GM23338 (cell line): ENCODE results near the gene FUT7. TPM values are rescaled to one million over a fixed set of nuclear protein-coding genes. Genes with fewer than 3 reads are reported as not detected.

Source experiments
- ATAC-seq: fragments of 200-7000 bp; cut with Tn5 transposase; 3 replicates; pipeline ENCODE4 v1.9.1; 2020
- DNase-seq: peaks from one replicate; pipeline ENCODE4 v3.0.0-alpha.2; 2015; ENCODE audit warnings: low spot score
- H2AFZ ChIP-seq: fragments of 200-600 bp; sonication (generic); 2 replicates; pipeline ENCODE4 v1.8.0; 2016; ENCODE audit warnings: antibody characterized with exemption, mild to moderate bottlenecking, moderate library complexity
- H3F3A ChIP-seq: fragments of 200-600 bp; sonication (generic); replicated peaks from 2 replicates; pipeline ENCODE4 v1.8.0; 2017; ENCODE audit warnings: antibody characterized with exemption, mixed run types, low read depth
- H3K27ac ChIP-seq: fragments of 200-600 bp; sonication (generic); 2 replicates; pipeline ENCODE4 v1.6.1; 2016; ENCODE audit warnings: low read depth
- H3K27me3 ChIP-seq: fragments of 200-600 bp; sonication (generic); 2 replicates; pipeline ENCODE4 v1.8.0; 2016; ENCODE audit warnings: mild to moderate bottlenecking, mixed run types, moderate library complexity; ENCODE audit not compliant: insufficient read depth
- H3K36me3 ChIP-seq: fragments of 200-600 bp; sonication (generic); 2 replicates; pipeline ENCODE4 v1.8.0; 2016; ENCODE audit warnings: mild to moderate bottlenecking; ENCODE audit not compliant: insufficient read depth
- H3K4me1 ChIP-seq: fragments of 200-600 bp; sonication (generic); 2 replicates; pipeline ENCODE4 v1.8.0; 2016; ENCODE audit warnings: mild to moderate bottlenecking, moderate library complexity; ENCODE audit not compliant: insufficient read depth
- H3K4me2 ChIP-seq: fragments of 200-600 bp; sonication (generic); 2 replicates; pipeline ENCODE4 v1.7.1; 2017; ENCODE audit warnings: mixed run types
- H3K4me3 ChIP-seq: fragments of 200-600 bp; sonication (generic); 2 replicates; pipeline ENCODE4 v1.6.1; 2016; ENCODE audit warnings: mixed run types
- H3K79me2 ChIP-seq: fragments of 200-600 bp; sonication (generic); replicated peaks from 2 replicates; pipeline ENCODE4 v1.8.0; 2017; ENCODE audit warnings: mild to moderate bottlenecking; ENCODE audit not compliant: insufficient read depth
- H3K9me2 ChIP-seq: fragments of 200-600 bp; sonication (generic); 2 replicates; pipeline ENCODE4 v1.8.0; 2017; ENCODE audit not compliant: insufficient read depth
- H4K20me1 ChIP-seq: fragments of 200-600 bp; sonication (generic); replicated peaks from 2 replicates; pipeline ENCODE4 v1.8.0; 2017; ENCODE audit warnings: mild to moderate bottlenecking; ENCODE audit not compliant: insufficient read depth
- H3K27ac Mint-ChIP-seq: 2 replicates; pipeline ENCODE4 v1.8.0; 2020; ENCODE audit warnings: inconsistent platforms, mild to moderate bottlenecking, moderate library complexity, mixed read lengths
- H3K27me3 Mint-ChIP-seq: 3 replicates; pipeline ENCODE4 v1.8.0; 2022; ENCODE audit warnings: low read depth, mild to moderate bottlenecking, moderate library complexity, mixed read lengths, inconsistent platforms; ENCODE audit not compliant: insufficient read depth, poor library complexity
- H3K36me3 Mint-ChIP-seq: 3 replicates; pipeline ENCODE4 v1.8.0; 2021; ENCODE audit warnings: low read depth, mild to moderate bottlenecking, inconsistent platforms, moderate library complexity, mixed read lengths
- H3K4me1 Mint-ChIP-seq: 3 replicates; pipeline ENCODE4 v1.8.0; 2020; ENCODE audit warnings: mild to moderate bottlenecking, inconsistent platforms, mixed read lengths
- H3K4me3 Mint-ChIP-seq: 3 replicates; pipeline ENCODE4 v1.8.0; 2021; ENCODE audit warnings: moderate library complexity, mild to moderate bottlenecking, inconsistent platforms, mixed read lengths
- H3K9me3 Mint-ChIP-seq: 3 replicates; pipeline ENCODE4 v1.8.0; 2020; ENCODE audit warnings: moderate library complexity, mild to moderate bottlenecking, inconsistent platforms, mixed read lengths
- CREB1 ChIP-seq: fragments of 250-450 bp; sonication (Bioruptor Pico); IDR thresholded peaks from 2 replicates; pipeline ENCODE4 v1.5.0; 2020; ENCODE audit warnings: low read depth, mild to moderate bottlenecking, moderate library complexity
- EZH2 ChIP-seq: fragments of 200-600 bp; sonication (generic); IDR thresholded peaks from one replicate; pipeline ENCODE4 v1.8.0; 2017; ENCODE audit warnings: antibody characterized with exemption, mild to moderate bottlenecking, low read depth; ENCODE audit not compliant: unreplicated experiment
- EZH2phosphoT487 ChIP-seq: fragments of 200-600 bp; sonication (generic); IDR thresholded peaks from one replicate; pipeline ENCODE4 v1.8.1; 2018; ENCODE audit warnings: antibody characterized with exemption; ENCODE audit not compliant: unreplicated experiment
- JUNB ChIP-seq: IDR thresholded peaks from one replicate; pipeline ENCODE4 v1.6.1; 2016; ENCODE audit warnings: antibody characterized with exemption; ENCODE audit not compliant: unreplicated experiment
- NANOG ChIP-seq: IDR thresholded peaks from 2 replicates; pipeline ENCODE4 v1.6.1; 2016; ENCODE audit warnings: antibody characterized with exemption, borderline replicate concordance
- POLR2AphosphoS5 ChIP-seq: IDR thresholded peaks from 2 replicates; pipeline ENCODE4 v1.6.1; 2016; ENCODE audit warnings: antibody characterized with exemption, low read depth
- STAT1 ChIP-seq: IDR thresholded peaks from one replicate; pipeline ENCODE4 v1.6.1; 2016; ENCODE audit warnings: antibody characterized with exemption; ENCODE audit not compliant: unreplicated experiment
- ZNF331 ChIP-seq: fragments of 250-450 bp; sonication (Bioruptor Pico); IDR thresholded peaks from 2 replicates; pipeline ENCODE4 v1.5.0; 2020; ENCODE audit warnings: low read depth, mild to moderate bottlenecking, moderate library complexity
- polyA plus RNA-seq: library from polyadenylated mRNA; unstranded; fragments of >200 nt; fragmentation: Nextera tagmentation; extraction: Ambion mirVana; gene quantifications from 2 replicates; pipeline ENCODE4 v1.2.1, GENCODE V29; 2016
- total RNA-seq: library from RNA; depleted of rRNA; stranded (reverse); fragments of >200 nt; shearing (Covaris generic); gene quantifications from 2 replicates; pipeline ENCODE4 v1.2.3, GENCODE V29; 2014
- TF ChIP-seq, protein P1 (sequence below): IDR thresholded peaks from one replicate; pipeline ENCODE4 v1.6.1; 2018; ENCODE audit warnings: antibody characterized with exemption; ENCODE audit not compliant: unreplicated experiment
- TF ChIP-seq, protein P2 (sequence below): IDR thresholded peaks from 2 replicates; pipeline ENCODE4 v1.6.1; 2016; ENCODE audit warnings: antibody characterized with exemption
- TF ChIP-seq, protein P3 (sequence below), 2 experiments: fragments of 200-600 bp in 1 of 2; sonication (generic) in 1 of 2; conservative IDR thresholded peaks; 2 replicates each; pipeline versions ENCODE4 v1.5.1 to v1.6.1; 2016 to 2017; ENCODE audit warnings: antibody characterized with exemption in 2 of 2, low read depth in 2 of 2, mild to moderate bottlenecking in 2 of 2, moderate library complexity in 1 of 2

FUT7 gene
- total and polyA plus RNA-seq, 2 experiments from 2014 or later, result not detected

DNA sequence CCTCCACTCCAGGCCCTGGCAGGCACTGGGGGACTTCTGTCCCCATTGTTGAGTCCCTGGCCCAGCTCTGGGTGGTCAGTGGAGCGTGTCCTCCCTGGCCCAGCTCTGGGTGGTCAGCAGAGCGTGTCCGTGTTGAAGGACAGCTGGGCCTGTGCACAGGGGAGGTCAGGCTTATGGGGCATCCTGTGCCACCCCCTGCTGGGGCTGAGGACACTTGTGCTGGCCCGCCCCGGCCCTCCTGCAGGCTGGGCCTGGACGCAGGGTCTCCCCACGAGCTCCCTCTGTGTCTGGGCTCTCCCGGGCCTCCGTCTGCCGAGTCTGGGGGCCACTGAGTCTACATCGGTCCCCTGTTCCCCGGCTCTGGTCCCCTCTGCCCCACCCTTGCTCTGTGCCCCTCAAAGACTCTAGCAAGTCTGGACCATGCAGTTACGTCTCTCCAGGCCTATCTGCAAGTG lies 24.0 kb downstream of the FUT7 start (continued):
- TF ChIP-seq, protein P1, sequence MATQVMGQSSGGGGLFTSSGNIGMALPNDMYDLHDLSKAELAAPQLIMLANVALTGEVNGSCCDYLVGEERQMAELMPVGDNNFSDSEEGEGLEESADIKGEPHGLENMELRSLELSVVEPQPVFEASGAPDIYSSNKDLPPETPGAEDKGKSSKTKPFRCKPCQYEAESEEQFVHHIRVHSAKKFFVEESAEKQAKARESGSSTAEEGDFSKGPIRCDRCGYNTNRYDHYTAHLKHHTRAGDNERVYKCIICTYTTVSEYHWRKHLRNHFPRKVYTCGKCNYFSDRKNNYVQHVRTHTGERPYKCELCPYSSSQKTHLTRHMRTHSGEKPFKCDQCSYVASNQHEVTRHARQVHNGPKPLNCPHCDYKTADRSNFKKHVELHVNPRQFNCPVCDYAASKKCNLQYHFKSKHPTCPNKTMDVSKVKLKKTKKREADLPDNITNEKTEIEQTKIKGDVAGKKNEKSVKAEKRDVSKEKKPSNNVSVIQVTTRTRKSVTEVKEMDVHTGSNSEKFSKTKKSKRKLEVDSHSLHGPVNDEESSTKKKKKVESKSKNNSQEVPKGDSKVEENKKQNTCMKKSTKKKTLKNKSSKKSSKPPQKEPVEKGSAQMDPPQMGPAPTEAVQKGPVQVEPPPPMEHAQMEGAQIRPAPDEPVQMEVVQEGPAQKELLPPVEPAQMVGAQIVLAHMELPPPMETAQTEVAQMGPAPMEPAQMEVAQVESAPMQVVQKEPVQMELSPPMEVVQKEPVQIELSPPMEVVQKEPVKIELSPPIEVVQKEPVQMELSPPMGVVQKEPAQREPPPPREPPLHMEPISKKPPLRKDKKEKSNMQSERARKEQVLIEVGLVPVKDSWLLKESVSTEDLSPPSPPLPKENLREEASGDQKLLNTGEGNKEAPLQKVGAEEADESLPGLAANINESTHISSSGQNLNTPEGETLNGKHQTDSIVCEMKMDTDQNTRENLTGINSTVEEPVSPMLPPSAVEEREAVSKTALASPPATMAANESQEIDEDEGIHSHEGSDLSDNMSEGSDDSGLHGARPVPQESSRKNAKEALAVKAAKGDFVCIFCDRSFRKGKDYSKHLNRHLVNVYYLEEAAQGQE, result no peak
- TF ChIP-seq EZH2 (no peak), ZNF331 (CRISPR knock-in tag) (no peak), NANOG (no peak)

DNA sequence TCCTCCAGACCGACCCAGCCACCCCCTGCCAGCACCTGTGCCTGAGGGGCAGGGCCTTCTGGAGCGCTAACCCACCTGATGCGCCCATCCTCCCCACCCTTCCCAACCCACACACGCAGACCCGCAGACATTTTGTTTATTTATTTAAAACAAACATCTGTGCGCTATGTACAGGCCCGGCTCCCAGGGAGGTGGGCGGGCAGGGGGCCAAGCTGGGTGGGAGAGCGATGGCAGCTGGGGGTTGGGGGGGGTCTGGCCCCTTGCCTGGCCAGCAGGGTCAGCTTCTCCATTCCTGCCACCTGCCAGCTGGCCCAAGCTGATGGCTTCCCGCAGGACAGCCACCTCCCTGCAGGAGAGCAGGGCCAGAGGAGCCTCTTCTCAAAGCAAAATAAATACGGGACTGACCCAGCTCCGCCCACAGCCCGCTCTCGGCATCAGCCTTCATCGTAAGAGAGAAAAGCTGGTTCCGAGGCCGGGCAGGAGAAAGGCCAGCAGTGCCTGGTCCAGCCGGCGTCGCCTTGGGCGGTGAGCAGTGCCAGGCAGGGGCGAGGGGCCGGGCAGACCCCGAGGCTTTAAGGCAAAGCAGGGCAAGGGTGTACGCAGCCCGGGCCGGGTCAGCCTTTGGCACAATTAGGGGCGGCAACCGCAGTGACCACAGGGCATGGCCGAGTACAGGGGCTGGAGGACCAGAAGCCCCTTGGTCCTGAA lies 24.6 kb downstream of the FUT7 start:
- H3K27ac Mint-ChIP-seq, result no peak overlapping the region
- no peaks in the 10 kb centered on the region for H3K27me3 ChIP-seq
- H3K9me2 ChIP-seq, result no peaks in the 10 kb centered on the region
- no peaks in the 10 kb centered on the region for H3K79me2 ChIP-seq
- peaks cover 3% of the 10 kb centered on the region for H3K27me3 Mint-ChIP-seq
- no peaks in the 10 kb centered on the region for H3K36me3 ChIP-seq
- no peak overlapping the region for H3K4me3 ChIP-seq
- no peak overlapping the region for H3K4me2 ChIP-seq
- no peaks in the 10 kb centered on the region for H4K20me1 ChIP-seq
- H3K27ac ChIP-seq, result no peak overlapping the region
- peaks cover 19% of the 10 kb centered on the region for H3K9me3 Mint-ChIP-seq
- ATAC-seq (no peak), DNase-seq (no peak)
- no peak overlapping the region for H3K4me3 Mint-ChIP-seq
- H2AFZ ChIP-seq, result no peak overlapping the region
- H3K36me3 Mint-ChIP-seq, result peaks cover 6% of the 10 kb centered on the region; the same call in 2 of the 3 replicates
- H3F3A ChIP-seq, result no peaks in the 10 kb centered on the region
- H3K4me1 ChIP-seq, result no peaks in the 10 kb centered on the region
- H3K4me1 Mint-ChIP-seq, result no peaks in the 10 kb centered on the region
- no peak for TF ChIP-seq EZH2phosphoT487
- no peak for TF ChIP-seq NANOG
- TF ChIP-seq STAT1, result no peak
- TF ChIP-seq CREB1, result no peak
- no peak for TF ChIP-seq JUNB
- TF ChIP-seq, protein P2, sequence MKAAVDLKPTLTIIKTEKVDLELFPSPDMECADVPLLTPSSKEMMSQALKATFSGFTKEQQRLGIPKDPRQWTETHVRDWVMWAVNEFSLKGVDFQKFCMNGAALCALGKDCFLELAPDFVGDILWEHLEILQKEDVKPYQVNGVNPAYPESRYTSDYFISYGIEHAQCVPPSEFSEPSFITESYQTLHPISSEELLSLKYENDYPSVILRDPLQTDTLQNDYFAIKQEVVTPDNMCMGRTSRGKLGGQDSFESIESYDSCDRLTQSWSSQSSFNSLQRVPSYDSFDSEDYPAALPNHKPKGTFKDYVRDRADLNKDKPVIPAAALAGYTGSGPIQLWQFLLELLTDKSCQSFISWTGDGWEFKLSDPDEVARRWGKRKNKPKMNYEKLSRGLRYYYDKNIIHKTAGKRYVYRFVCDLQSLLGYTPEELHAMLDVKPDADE, result no peak
- TF ChIP-seq, protein P1, result no peak
- no peak for TF ChIP-seq POLR2AphosphoS5
- TF ChIP-seq, protein P3, sequence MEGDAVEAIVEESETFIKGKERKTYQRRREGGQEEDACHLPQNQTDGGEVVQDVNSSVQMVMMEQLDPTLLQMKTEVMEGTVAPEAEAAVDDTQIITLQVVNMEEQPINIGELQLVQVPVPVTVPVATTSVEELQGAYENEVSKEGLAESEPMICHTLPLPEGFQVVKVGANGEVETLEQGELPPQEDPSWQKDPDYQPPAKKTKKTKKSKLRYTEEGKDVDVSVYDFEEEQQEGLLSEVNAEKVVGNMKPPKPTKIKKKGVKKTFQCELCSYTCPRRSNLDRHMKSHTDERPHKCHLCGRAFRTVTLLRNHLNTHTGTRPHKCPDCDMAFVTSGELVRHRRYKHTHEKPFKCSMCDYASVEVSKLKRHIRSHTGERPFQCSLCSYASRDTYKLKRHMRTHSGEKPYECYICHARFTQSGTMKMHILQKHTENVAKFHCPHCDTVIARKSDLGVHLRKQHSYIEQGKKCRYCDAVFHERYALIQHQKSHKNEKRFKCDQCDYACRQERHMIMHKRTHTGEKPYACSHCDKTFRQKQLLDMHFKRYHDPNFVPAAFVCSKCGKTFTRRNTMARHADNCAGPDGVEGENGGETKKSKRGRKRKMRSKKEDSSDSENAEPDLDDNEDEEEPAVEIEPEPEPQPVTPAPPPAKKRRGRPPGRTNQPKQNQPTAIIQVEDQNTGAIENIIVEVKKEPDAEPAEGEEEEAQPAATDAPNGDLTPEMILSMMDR (conservative IDR thresholded peaks at IDR 0.05; ENCODE audit: low read depth in 2 of 2), result no peak
- no peak for TF ChIP-seq EZH2
